Measurements from ENCODE around the gene PRKACA. TPM values are rescaled to one million over a fixed set of nuclear protein-coding genes. Genes with fewer than 3 reads are reported as not detected.

Gene PRKACA
- total RNA-seq, 1 donor from 2014 or later: 88.1 TPM

DNA sequence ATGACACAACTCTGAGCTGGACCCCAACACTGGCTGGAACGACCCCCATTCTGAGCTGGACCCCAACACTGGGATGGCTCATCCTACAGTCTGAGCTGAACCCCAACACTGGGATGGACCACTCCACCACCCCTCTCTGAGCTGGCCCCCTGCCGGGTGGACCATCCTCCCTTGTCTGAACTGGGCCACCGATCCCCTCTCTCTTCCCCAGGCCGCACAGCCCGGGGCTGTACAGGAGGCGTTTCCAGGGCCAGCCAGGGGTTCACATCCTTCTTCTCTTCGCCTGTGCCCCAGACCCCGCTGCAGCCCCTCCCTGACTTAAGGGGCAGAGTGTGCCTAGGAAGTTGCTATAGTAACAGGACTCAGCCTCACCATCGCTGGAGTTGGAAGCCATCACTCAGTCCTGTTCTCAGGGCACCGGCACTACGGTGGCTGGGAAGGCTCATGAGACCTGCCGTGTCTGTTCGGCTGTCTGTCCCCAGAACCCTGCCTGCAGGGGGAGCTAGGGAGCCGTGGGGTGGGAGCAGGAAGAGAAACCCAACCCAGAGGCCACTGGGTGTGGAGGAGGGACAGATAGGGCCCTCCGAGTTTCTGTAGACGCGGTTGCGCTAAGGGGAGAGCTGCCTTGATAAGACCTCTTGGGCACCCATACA is 3.7 kb downstream of the PRKACA start:
- Mint-ChIP-seq H3K4me3 (no peak overlapping the region), H3K9me3 (no peaks in the 10 kb centered on the region), H3K36me3 (no peaks in the 10 kb centered on the region), H3K27ac (no peak overlapping the region), H3K27me3 (no peaks in the 10 kb centered on the region), H3K4me1 (ENCODE audit: unreplicated experiment) (peaks cover 24% of the 10 kb centered on the region)
- TF ChIP-seq, protein P1, sequence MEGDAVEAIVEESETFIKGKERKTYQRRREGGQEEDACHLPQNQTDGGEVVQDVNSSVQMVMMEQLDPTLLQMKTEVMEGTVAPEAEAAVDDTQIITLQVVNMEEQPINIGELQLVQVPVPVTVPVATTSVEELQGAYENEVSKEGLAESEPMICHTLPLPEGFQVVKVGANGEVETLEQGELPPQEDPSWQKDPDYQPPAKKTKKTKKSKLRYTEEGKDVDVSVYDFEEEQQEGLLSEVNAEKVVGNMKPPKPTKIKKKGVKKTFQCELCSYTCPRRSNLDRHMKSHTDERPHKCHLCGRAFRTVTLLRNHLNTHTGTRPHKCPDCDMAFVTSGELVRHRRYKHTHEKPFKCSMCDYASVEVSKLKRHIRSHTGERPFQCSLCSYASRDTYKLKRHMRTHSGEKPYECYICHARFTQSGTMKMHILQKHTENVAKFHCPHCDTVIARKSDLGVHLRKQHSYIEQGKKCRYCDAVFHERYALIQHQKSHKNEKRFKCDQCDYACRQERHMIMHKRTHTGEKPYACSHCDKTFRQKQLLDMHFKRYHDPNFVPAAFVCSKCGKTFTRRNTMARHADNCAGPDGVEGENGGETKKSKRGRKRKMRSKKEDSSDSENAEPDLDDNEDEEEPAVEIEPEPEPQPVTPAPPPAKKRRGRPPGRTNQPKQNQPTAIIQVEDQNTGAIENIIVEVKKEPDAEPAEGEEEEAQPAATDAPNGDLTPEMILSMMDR (conservative IDR thresholded peaks at IDR 0.05): peak; percentile 60
- no peak for DNase-seq (ENCODE audit: extremely low spot score, unreplicated experiment)

DNA sequence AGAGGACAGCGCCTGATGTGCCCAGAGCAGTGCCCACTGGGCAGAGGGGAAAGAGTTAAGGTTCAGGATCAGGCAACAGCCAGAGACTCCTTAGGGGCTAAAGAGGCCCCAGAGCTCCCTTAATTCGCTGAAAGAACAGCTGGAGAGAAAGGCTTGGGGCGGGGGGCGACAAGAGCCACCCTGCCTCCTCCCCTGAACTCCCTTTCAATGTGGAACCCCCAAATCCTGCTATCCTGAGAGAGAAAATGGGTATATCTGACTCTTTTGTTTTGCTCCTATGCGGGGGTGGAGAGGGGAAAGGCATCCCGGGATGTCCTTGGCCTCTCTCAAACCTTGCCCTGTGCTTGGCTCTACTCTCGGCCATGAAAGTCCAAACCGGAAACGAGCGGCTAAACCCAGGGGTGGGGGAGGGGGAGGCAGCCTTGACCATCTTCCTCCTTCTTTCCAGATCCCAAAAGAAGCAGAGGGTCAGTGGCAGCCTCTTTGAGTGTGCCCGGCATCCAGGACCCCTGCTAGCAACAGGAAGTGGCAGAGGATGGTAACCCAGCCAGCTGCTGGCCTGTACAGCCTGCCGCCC is 4.7 kb downstream of the PRKACA start:
- Mint-ChIP-seq H3K4me1 (ENCODE audit: unreplicated experiment) (peaks cover 19% of the 10 kb centered on the region), H3K27ac (no peak overlapping the region), H3K9me3 (no peaks in the 10 kb centered on the region), H3K36me3 (no peaks in the 10 kb centered on the region), H3K4me3 (peak overlapping the region; percentile 59), H3K27me3 (no peaks in the 10 kb centered on the region)
- TF ChIP-seq, protein P1 (conservative IDR thresholded peaks at IDR 0.05): no peak
- no peak for DNase-seq (ENCODE audit: extremely low spot score, unreplicated experiment)

DNA sequence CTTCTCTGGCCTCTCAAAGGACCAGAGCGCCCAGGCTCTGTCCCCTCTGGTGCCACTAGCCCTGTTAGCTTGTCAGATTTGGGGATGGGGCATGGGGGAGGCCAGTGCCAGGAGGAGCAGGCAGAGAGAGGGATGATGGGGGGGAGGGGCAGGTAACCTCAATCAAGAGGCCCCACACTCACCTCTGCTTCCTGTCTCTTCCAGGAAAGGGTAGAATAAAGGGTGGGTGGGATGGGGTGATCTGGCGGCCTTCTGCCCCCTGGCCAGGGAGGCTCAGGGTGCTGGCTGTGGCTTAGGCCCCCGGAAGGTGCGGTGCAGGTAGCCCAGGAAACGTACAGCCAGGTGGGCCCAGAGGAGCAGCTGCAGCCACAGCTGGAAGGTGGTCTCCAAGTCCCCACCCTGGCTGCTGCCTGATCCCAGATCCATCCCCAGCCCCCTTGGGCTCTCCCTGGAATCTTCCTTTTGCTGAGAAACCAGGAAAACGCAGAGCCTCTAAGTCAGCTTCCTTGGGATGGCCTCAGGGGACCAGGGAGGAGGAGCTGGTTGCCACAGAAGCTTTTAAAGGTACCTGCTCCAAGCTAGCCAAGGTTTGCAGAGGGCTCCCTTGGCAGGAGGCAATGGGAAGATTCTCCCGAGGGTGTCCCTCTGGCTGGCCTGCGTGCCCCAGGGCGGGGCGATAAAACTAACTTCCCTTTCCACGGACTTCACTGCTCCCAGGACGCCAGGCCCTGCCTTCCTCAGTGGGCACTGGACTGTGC is 5.3 kb downstream of the PRKACA start:
- Mint-ChIP-seq H3K4me1 (ENCODE audit: unreplicated experiment) (peaks cover 19% of the 10 kb centered on the region), H3K9me3 (no peaks in the 10 kb centered on the region), H3K27me3 (no peaks in the 10 kb centered on the region), H3K27ac (no peak overlapping the region), H3K36me3 (no peaks in the 10 kb centered on the region), H3K4me3 (no peak overlapping the region)
- TF ChIP-seq, protein P1 (conservative IDR thresholded peaks at IDR 0.05): no peak
- no peak for DNase-seq (ENCODE audit: extremely low spot score, unreplicated experiment)

DNA sequence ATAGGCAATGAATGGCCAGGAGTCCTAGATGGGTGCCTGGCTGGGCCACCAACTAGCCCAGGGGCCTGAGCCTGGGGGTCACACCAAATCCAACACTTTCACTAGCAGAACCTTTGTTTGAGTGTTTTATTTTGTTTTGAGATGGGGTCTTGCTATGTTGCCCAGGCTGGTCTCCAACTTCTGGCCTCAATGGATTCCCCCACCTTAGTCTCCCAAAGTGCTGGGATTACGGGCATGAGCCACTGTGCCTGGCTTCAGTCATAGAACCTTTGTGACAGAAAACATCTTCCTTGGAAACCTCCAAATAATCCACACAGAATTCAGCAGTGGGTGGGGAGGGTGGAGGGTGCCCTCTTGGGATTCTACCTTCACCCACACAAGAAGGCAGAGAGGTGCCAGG is 6.1 kb downstream of the PRKACA start:
- H3K27ac Mint-ChIP-seq: no peak overlapping the region
- H3K36me3 Mint-ChIP-seq: no peaks in the 10 kb centered on the region
- H3K27me3 Mint-ChIP-seq: no peaks in the 10 kb centered on the region
- H3K4me3 Mint-ChIP-seq: no peak overlapping the region
- no peak for DNase-seq (ENCODE audit: extremely low spot score, unreplicated experiment)
- H3K4me1 Mint-ChIP-seq (ENCODE audit: unreplicated experiment): peaks cover 16% of the 10 kb centered on the region
- no peaks in the 10 kb centered on the region for H3K9me3 Mint-ChIP-seq
- TF ChIP-seq, protein P1 (conservative IDR thresholded peaks at IDR 0.05): no peak

DNA sequence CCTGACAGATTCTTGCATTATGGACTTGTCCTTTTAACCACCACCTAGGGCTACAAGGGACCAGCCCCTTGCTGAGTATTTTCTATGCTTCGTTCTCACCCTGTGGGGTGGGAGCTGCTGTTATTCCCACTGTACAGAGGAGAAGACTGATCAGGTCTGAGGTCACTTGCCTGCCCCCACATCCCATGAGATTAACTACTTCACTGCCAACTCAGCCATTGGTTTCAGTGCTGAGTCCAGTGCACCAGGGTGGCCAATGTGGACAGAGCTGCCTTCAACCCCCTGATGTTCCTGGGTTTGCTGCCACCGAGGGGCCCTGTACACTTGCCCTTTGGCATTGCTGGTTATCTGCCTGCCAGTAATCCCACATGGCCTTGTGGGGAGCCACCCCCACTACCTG is 6.9 kb downstream of the PRKACA start:
- TF ChIP-seq, protein P1 (conservative IDR thresholded peaks at IDR 0.05): no peak
- DNase-seq (ENCODE audit: extremely low spot score, unreplicated experiment): no peak
- H3K36me3 Mint-ChIP-seq: no peaks in the 10 kb centered on the region
- H3K27ac Mint-ChIP-seq: no peak overlapping the region
- no peak overlapping the region for H3K4me3 Mint-ChIP-seq
- peaks cover 8% of the 10 kb centered on the region for H3K4me1 Mint-ChIP-seq (ENCODE audit: unreplicated experiment)
- H3K9me3 Mint-ChIP-seq: no peaks in the 10 kb centered on the region
- H3K27me3 Mint-ChIP-seq: no peaks in the 10 kb centered on the region
